Stimulated activated CD8-positive, alpha-beta memory T cell treated with anti-CD3 and anti-CD28 coated beads, Interleukin-15, amount 100 ng/mL, for 1 hour (primary cell): ENCODE measurements around the gene PPM1G.
"Not testable (repeated sequence)": the region's sequence is repeated elsewhere in the genome, so short reads cannot be mapped to it uniquely, and the experiment has no call there.

Source experiments
- DNase-seq: peaks from one replicate; pipeline ENCODE4 v3.0.0-alpha.2; 2020; ENCODE audit warnings: low read depth

The PPM1G gene

DNA sequence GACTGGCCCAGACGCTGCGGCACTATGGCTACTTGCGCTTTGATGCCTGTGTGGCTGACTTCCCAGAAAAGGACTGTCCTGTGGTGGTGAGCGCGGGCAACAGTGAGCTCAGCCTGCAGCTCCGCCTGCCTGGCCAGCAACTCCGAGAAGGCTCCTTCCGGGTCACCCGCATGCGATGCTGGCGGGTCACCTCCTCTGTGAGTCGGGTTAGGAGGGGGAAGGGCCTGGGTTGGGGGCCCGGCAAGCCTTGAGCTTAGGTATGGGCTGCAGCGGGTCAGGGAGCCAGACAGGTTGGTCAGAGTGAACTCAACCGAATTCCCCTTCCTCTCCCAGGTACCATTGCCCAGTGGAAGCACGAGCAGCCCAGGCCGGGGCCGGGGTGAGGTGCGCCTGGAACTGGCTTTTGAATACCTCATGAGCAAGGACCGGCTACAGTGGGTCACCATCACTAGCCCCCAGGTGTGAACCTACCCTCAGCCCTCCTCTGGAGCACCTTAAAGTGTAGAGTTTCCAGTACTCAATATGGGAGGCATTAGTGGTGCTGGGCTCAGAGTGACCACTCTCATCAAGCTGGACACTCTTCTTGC lies 33.8 kb downstream of the PPM1G start:
- no peak for DNase-seq

DNA sequence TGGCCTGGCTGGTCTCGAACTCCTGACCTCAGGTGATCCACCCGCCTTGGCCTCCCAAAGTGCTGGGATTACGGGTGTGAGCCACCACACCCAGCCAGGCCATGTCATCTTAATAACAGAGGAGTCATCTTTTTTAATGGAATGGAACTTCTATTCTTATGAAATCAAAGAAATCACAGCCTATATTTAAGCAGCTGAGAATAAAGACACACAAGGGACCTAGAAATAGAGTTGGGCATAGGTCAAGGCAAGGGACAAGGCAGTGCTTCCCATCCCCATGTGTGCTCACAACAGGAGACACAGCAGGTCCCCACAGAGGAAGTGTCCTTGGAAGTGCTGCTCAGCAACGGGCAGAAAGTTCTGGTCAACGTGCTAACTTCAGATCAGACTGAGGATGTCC lies 35.8 kb downstream of the PPM1G start:
- DNase-seq = no peak

DNA sequence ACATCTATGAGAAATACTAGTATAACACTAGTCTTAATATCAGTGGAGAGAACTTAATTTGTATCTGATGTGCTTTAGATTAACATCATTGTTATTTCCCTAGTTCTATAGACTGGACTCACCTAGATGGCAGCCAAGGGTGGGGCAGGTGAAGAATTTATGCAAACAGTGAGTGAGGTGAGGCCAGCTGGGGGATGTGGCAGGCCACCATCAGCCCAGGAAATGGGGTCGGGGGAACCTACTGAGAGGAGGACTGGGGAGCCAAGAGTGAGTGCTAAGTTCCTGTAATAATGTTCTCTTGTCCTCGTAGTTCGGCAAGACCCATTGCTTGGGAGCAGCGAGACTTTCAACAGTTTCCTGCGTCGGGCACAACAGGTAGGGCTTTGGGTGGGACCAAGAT lies 36.5 kb downstream of the PPM1G start:
- no peak for DNase-seq

DNA sequence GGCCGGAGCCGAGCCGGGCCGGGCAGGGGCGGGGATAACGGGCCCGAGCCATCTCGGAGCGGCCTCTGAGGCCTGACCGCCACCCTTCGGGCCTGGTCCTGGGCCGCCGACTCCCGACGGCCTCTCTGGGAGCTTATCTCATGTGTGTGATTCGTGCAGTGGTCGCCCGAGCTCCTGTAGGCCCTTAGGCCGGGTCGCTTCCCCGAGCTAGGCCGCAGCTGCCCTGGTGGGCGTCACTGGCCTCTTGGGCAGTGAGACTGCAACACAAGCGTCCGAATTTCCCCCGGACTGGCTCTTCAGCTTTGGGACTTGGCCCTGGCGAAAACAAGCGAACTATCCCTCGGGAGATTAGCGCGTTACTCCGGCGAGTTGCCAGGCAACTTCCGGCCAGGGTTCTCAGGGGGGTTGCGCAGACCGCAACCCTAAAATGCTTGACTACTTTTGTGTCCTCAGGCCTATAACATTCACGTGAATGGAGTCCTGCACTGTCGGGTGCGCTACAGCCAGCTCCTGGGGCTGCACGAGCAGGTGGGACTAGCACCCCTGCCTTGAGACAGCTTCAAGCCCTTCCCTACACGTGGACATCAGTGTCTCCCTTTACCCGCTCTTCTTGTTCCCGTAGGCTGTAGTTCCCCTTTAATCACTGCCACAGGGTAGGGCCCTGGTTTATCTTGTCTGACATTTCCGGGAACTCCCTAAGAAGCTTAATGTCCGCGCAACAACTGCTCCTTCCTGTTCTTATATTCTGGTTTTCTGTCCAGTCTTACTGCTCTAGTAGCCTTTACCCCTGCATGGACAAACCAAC lies 38.4 kb downstream of the PPM1G start:
- no peak for DNase-seq

DNA sequence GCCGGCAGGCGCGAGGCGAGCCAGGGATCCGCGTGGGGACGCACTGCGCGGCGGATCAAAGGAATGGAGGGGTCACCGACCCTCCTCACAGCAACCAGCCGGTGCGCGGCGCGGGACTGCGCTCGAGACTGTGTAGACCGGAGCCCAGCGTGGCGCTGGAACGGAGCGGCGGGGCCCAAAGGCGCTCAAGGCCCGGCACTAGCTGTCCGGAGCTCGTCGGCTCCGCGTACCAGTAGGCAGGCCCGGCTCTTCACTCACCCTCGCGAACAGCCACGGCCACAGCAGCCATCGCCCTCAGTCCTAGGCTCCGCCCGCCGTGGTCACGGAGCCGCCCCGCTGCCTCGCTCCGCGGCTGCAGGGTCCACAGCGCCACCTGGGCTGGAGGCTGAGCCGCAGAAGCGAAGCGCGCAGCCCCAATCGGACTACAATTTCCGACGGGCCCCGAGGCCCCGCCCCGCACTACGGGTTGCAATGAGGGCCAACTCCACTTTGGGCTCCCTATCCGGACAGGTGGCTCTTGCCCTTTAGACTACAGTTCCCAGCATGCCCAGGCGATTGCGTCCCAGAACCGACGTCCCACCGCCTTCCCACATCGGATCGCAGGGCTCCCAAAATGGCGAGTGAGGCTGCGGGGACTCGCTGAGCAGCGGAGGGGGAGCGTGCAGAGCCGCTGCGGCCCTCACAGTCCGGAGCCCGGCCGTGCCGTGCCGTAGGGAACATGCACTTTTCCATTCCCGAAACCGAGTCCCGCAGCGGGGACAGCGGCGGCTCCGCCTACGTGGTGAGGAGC lies 39.2 kb downstream of the PPM1G start, which contains the start of the genes EIF2B4 and SNX17:
TSS of gene EIF2B4 (minus strand) at position 313 of the 790 bp plus-strand sequence. CDS start at position 289, 24 bp downstream.
TSS of gene SNX17 (plus strand) at position 591 of the 790 bp plus-strand sequence. CDS start at position 719, 128 bp downstream.
- DNase-seq = peak; percentile 99

DNA sequence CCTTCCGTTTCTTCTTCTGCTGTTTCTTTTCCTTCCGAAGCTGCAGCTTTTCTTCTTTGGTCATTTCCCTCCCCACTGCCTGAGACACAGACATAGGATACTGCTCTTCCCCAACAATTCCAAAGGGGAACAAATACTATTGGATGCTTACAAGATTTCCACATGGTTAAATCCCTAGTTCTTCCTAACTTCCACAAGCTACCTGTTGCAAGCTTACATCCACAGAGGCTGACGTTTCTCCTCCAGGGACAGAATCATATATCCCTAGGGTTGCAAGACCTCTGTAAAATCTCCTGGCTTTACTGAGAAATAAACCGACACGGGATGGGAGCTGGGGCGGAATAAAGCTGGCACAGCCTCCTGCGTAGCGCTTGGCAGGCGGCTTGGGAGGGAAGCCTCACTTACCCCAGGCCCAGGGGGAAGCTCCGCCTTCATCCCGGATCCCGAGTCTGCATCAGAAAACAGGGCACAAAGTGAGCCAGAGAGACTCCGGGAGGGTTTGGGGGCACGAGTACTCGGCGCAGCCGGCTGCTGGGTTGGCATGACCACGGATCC lies 39.8 kb downstream of the PPM1G start:
- no peak for DNase-seq

DNA sequence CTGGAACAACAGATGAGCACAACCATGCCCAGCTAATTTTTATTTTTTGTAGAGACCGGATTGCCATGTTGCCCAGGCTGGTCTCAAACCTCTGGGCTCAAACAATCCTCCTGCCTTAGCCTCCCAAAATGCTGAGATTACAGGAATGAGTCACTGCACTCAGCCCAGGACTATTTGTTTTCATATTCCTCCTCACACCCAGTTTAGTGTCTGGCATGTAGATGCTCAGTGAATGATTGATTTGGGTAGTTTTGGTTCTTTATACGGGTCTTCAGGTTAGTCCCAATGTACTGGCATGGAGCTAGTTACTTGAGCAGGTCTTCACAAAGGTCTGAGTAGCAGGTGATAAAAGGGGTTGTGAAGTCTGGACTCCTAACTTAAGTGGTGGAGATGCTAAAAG lies 45.5 kb downstream of the PPM1G start:
- DNase-seq = no peak

DNA sequence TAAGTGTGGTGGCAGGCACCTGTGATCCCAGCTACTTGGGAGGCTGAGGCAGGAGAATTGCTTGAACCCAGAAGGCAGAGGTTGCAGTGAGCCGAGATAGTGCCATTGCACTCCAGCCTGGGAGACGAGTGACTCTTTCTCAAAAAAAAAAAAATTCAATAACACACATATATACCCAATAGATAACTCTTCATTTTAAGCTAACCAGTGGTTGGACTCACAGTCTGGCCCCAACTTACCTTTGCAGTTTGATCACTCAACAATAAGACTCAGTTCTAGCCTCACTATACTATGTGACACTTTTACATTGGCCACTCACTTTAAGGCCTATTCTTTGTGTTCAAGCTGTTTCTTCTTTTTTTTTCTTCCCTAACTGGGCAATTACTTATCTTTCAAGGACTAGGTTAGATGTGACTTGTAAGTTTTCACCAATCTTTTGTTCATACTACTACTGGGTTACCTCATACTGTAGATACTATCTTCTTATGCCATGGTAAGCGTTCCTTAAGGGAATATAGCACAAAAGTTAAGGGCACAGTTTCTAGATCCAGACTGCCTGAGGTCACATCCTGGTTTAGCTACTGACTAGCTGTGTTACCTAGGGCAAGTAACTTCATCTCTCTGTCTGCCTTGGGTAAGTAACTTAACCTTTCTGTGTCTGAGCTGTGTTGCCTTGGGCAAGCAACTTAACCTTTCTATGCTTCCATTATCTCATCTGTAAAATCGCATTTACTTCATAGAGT lies 46.5 kb downstream of the PPM1G start:
- DNase-seq = no peak

DNA sequence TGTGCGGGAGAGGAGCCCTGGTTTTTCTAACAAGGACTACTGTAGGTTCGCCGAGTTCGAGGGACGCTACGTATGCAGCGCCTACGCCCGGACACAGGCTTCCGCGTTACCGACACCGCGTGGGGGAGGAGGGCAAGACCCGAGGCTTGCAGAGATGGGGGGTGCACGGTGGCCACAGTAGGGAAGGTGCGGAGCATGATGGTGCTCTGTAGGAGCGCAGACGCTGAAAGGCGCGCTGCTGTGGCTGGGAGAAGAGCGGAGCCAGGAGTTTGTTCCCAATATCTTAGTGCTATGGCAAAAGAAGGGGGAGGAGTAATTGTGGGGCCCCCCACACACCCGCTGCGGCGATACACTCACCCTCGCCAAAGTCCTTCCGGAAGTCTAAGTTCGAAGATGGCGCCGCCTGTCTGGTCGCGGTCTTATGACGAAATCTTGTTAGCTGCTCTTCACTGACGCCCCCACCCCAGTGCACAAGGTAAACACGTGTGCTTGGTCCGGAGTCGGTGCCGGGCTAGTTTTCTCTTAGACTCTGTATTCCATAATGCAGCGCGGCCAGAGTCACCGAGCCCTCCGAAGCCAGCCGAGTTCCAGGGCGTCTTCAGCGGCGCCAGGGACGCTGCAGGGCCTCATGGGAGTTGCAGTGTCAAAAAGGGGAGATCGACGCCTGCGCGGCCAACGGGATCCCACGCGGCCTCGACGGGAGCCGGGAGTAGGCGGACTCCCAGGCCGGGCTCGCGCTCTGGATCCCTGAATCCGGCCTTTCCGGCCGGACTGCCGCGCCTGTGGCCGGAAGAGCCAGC lies 52.8 kb downstream of the PPM1G start, which contains the start of gene GTF3C2:
TSS of gene GTF3C2 (minus strand) at position 383 of the 800 bp plus-strand sequence. CDS start 13,210 bp downstream, outside the sequence.
- DNase-seq = peak; percentile 86

DNA sequence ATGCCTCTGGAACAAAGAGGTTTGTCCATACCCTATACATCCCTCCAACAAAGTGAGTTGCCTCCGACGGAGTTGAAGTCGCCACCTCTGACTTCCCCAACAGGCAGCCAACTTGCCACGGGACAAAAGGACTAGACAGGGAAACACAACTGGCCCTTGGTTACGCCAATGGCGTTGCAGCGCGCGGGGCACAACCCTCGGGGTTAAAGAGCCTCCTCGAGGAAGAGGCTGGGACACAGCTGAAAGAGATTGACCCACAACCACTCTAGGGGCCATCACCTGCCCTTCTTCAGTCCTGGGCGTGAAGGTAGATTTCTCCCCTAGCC lies 53.4 kb downstream of the PPM1G start:
- no peak for DNase-seq

DNA sequence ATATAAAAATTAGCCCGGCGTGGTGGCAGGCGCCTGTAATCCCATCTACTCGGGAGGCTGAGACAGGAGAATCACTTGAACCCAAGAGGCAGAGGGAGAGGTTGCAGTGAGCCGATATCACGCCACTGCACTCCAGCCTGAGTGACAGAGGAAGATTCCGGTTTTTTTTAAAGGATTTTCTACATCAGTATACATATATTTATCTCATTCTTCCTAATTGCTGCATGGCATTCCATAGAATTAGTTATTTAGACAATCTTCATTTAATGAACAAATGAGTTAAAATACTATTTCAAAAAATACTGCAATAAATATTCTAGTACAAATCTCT lies 54.8 kb downstream of the PPM1G start:
- DNase-seq = no peak

DNA sequence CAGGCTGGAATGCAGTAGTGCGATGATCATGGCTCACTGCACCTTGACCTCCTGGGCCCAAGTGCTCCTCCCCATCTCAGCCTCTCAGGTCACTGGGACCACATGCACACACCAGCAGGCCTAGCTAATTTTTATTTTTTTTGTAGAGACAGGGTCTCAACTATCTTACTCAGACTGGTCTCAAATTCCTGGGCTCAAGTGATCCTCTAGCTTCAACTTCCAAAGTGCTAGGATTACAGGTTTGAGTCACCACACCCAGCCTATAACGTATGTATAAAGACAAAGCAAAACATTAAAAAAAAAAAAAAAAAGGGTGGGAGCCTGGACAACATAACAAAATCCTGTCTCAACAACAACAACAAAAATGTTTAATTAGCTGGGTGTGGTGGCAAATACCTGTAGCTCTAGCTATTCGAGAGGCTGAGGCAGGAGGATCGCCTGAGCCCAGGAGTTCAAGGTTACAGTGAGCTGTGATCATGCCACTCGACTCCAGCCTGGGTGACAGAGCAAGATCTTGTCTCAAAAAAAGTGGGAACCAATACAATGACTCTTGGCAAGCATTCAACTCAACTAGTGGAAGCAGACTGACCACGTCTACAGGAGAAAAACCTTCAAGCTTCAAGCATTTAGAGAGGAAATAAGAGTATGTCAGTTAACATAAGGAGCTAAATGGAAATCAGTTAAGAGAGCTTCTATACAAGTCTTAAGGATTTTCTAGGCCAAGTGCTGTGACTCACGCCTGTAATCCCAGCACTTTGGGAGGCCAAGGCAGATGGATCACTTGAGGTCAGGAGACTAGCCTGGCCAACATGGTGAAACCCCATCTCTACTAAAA lies 55.4 kb downstream of the PPM1G start:
- no peak for DNase-seq

DNA sequence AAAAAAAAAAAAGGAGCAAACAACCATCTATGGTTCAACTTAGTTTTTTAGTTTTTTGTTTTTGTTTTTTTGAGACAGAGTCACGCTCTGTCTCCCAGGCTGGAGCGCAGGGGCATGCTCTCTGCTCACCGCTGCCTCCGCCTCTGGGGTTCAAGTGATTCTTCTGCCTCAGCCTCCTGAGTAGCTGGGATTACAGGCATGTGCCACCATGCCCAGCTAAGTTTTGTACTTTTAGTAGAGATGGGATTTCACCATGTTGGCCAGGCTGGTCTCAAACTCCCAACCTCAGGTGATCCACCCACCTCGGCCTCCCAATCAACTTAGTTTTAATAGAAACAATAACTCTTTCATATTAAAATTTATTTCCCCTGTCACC lies 56.0 kb downstream of the PPM1G start:
- not testable (repeated sequence) for DNase-seq

DNA sequence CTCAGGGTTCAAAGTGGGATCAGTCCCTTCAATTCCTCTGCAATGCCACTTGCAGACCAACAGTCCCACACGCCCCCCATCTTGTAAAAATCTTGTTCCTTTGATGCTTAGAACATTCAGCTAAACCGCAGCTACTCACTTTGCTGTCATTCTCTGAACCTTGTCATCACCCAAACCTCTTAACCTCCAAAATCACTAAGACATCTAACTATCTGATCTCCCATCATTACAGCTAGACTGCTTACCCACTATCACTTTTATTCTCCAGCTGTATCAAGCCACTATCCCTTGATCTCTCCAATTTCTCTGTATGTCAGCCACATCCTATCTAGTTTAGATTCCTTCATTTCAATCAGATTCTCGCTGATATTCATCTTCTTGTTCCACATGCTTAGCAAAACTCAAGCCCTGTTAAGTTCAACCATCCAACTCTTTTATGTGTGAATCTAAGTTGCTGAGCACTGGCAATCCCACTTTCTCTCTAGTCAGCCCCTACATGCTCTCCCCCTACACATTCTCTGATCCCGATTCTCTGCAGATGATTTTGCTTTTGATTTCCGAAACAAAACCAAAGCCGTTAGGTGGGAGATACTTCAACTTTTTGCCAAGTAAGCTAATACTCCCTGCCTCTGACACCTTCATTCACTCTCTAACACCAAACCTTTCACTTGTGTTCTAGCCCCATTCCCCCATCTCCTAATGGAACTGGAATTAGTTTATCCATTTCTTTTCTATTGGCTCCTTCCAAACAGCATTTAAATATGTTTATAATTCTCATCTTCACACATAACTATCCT lies 57.4 kb downstream of the PPM1G start:
- DNase-seq = no peak

DNA sequence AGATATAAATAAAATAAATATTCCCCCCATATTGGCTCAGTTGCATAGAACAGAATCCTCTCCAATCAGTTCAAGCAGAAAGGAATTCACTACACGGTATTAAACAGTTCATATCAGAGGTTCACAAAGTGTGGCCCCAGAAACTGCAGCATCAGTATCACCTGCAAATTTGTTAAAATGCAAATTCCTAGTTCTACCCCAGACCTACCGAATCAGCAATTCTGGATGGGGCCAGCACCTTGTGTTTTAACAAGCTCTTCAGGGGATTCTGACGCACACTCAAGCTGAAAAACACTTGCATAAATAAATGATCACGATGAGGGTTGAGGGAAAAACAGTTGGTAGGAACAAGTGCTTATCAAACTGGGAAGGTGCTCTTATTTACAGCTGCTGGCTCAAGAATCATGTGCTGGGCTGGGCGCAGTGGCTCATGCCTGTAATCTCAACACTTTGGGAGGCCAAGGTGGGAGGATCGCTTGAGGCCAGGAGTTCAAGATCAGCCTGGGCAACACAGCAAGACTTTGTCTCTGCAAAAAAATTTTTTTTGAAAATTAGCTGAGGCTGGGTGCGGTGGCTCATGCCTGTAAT lies 59.2 kb downstream of the PPM1G start:
- DNase-seq = no peak

DNA sequence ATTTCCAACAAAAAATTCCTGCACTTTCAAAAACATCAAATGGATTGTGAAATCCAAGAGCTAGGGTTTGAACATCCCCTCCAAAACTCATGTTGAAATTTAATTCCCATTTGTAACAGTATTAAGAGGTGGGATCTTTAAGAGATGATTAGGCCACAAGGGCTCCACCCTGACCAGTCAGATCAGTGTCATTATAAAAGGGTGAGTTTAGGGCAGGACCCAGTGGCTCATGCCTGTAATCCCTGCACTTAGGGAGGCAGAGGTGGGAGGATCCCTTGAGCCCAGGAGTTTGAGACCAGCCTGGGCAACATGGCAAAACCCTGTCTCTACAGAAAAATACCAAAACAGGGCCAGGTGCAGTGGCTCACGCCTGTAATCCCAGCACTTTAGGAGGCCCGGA lies 61.8 kb downstream of the PPM1G start:
- no peak for DNase-seq

DNA sequence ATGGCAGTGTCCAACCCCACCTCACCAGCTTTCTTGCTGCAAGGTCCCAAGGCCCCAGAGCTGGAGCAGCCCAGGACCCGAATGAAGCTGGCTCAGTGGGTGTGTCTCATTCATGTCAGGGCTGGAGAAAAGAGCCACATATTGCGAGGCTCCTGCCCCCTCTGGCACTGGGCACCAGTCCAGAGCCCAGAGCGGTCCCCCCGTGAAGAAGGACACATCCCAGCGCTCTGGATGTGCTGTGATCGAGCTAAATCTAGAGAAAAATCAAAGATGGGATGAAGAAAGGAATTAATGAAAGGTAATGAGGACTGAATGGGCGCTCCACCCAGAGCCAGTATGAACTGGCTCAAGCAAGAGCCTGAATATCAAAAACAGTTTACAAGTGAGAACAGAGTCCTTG lies 73.2 kb downstream of the PPM1G start:
- DNase-seq = no peak

DNA sequence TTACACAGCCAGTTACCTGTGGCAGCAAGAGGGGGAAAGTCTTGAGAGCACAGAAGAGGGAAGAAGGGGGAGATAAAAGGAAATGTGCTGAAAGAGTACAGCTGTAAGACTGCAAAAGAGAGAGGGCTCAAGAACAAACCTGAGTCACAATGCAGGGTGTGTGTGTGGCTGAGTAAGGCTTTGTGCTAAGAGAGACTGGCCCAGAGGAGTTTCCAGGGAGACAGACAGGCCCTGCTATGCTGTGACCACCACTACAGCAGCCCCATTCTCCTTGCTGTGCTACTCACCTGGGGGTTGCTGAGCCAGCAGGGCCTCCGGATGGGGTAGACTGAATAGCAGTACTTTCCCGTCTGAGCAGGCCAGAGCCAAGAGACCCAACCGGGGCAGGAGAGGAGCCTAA lies 74.1 kb downstream of the PPM1G start:
- no peak for DNase-seq
